ENCODE data around the gene PTPRM. TPM values are rescaled to one million over a fixed set of nuclear protein-coding genes. Genes with fewer than 3 reads are reported as not detected.

PTPRM gene
- total and polyA plus RNA-seq, 2 of the 8 experiments (the other 6 are each of a cell fraction or from before 2014, with no cell fraction given): 4.1 to 7.0 TPM

DNA sequence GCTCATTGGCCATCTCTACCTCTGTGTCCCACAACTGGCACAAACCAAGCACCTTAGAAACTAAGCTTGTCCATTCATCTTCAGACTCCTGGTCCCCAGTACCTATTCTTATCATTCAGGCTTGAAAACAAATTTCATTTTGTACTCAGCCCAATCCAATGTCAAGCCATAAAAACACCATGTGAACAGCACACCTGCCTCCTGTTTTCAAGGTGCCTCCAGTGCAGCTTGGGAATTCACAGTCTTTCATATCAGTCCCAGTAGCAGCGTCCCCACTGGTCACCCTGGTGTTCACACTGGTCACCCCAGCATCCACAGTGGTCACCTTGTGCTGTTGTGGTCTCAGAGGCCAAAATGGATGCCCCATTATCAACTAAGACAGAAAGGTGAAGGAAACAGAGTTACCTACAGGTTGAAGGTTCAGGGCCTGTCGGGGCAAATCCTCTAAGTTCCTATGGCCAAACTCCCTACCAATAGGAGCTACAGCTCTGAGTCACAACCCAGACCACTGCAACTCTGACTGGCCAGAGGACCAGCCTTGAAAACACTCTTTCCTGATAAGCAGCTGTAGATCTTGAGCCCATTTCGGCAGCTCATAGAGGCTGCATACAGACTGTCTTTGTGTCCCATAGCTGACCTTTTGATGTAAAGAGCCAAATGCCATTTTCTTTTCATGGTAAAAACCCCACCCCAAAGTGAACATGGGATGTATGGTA is 782.6 kb downstream of the PTPRM start:
- Histone ChIP-seq H3K14ac (ENCODE audit: insufficient read length) (no peak overlapping the region), H3K4me2 (ENCODE audit: insufficient read depth in 1 of 2, low read depth in 2 of 2, low read length in 2 of 2) (no peak overlapping the region), H3K4me3 (ENCODE audit: extremely low read depth in 1 of 4, insufficient read depth in 2 of 4, low read depth in 3 of 4, low read length in 4 of 4) (no peak overlapping the region), H3K79me2 (ENCODE audit: control insufficient read depth in 1 of 2, insufficient read depth in 2 of 2, low read length in 2 of 2) (no peaks in the 10 kb centered on the region), H3K79me1 (ENCODE audit: low read depth, low read length) (no peaks in the 10 kb centered on the region), H4K20me1 (replicated peaks in 1 of 2; ENCODE audit: control insufficient read depth in 1 of 2, insufficient read depth in 2 of 2, low read length in 2 of 2) (no peaks in the 10 kb centered on the region), H3K4ac (replicated peaks; ENCODE audit: insufficient read length, low read depth, low read length) (no peak overlapping the region), H2BK5ac (ENCODE audit: low read depth, low read length) (no peak overlapping the region), H2BK120ac (replicated peaks; ENCODE audit: low read depth, low read length) (no peak overlapping the region), H3K4me1 (replicated peaks in 1 of 4; ENCODE audit: control insufficient read depth in 3 of 4, insufficient read depth in 4 of 4, low read length in 3 of 4) (no peaks in the 10 kb centered on the region), H2AFZ (ENCODE audit: low read length) (no peak overlapping the region), H3K23ac (ENCODE audit: insufficient read length) (no peak overlapping the region), H2BK20ac (ENCODE audit: low read length) (no peak overlapping the region), H4K91ac (replicated peaks; ENCODE audit: insufficient read length, low read length) (no peak overlapping the region), H3K27ac (ENCODE audit: low read depth, low read length) (no peak overlapping the region), H2BK12ac (ENCODE audit: low read depth, low read length) (no peak overlapping the region), H3K56ac (replicated peaks; ENCODE audit: insufficient read length, low read depth, low read length) (no peak overlapping the region), H4K8ac (ENCODE audit: extremely low read depth, insufficient read depth, low read length) (no peak overlapping the region), H4K5ac (ENCODE audit: insufficient read length, low read depth, low read length) (no peak overlapping the region), H2AK5ac (ENCODE audit: low read depth, low read length) (no peak overlapping the region), H3K9ac (replicated peaks in 1 of 4; ENCODE audit: extremely low read depth in 1 of 4, low read depth in 3 of 4, low read length in 3 of 4) (no peak overlapping the region), H3K9me3 (ENCODE audit: insufficient read depth in 2 of 2, low read depth in 1 of 2, low read length in 1 of 2) (0 out of 4 replicates have a peak, but pooled peaks cover 0 to 2% of the 10 kb centered on the region in 2 experiments), H2BK15ac (ENCODE audit: low read length) (no peak overlapping the region), H3K18ac (ENCODE audit: extremely low read depth, low read length) (no peak overlapping the region), H3K23me2 (ENCODE audit: low read depth, low read length) (no peaks in the 10 kb centered on the region), H3K27me3 (replicated peaks in 1 of 4; ENCODE audit: control insufficient read depth in 3 of 4, extremely low read depth in 1 of 4, insufficient read depth in 3 of 4, low read length in 3 of 4) (no peaks in the 10 kb centered on the region), H3K36me3 (ENCODE audit: control insufficient read depth in 2 of 4, insufficient read depth in 4 of 4, low read length in 3 of 4) (no peaks in the 10 kb centered on the region)
- ChIA-PET POLR2A (ENCODE audit: partially characterized antibody) (interaction anchor here (0.5 kb wide), 1 partner anchor 380 kb away, joined by 4 read pairs; no protein-coding TSS in a partner anchor), CTCF (ENCODE audit: partially characterized antibody) (interaction anchor here (0.6 to 1.2 kb wide), 3 partner anchors 9 to 89 kb away, joined by 3 to 5 read pairs (median 3); no protein-coding TSS in a partner anchor)
- 82% methylated on average over 3 of the region's 3 CpGs; no CpG with 5 or more reads in 1 of the 2 experiments for WGBS, 2 experiments (ENCODE audit: extremely low coverage in 1 of 2, insufficient coverage in 1 of 2, insufficient read length in 1 of 2, insufficient replicate concordance in 2 of 2, low coverage in 1 of 2, low lambda C conversion rate in 2 of 2, missing lambda C conversion rate in 1 of 2)
- DNase-seq (ENCODE audit: low read depth in 1 of 2, low spot score in 2 of 2) (no peak), FAIRE-seq (no peak)
- no peak for TF ChIP-seq CHD1 (IDR thresholded peaks at IDR 0.05; ENCODE audit: low read depth, low read length)
- no peak for TF ChIP-seq HDAC2 (IDR thresholded peaks at IDR 0.05; ENCODE audit: borderline replicate concordance in 1 of 2, low read depth in 2 of 2, low read length in 2 of 2)
- TF ChIP-seq GTF2F1 (IDR thresholded peaks at IDR 0.05; ENCODE audit: borderline replicate concordance, low read depth, low read length): no peak
- no peak for TF ChIP-seq CEBPB (IDR thresholded peaks at IDR 0.05; ENCODE audit: low read depth, low read length)
- TF ChIP-seq BCL11A (IDR thresholded peaks at IDR 0.05; ENCODE audit: low read depth in 2 of 2, low read length in 2 of 2): no peak
- TF ChIP-seq POLR2AphosphoS5 (IDR thresholded peaks at IDR 0.05; ENCODE audit: low read depth, low read length): no peak
